Astrocyte of the spinal cord (primary cell): ENCODE data around the gene RIPPLY3.

Source experiments
- DNase-seq: peaks from one replicate; pipeline ENCODE4 v3.0.0; 2011; ENCODE audit warnings: low read depth, low spot score
- H3K4me3 ChIP-seq: 2 replicates; pipeline ENCODE4 v1.5.1; 2011; ENCODE audit warnings: low read depth, mild to moderate bottlenecking, low read length, moderate library complexity
- CTCF ChIP-seq: IDR thresholded peaks from 2 replicates; pipeline ENCODE4 v1.5.1; 2012; ENCODE audit warnings: low read depth, mild to moderate bottlenecking, low read length, inconsistent platforms
- in situ Hi-C: cut with HindIII; loops from 2 replicates; pipeline ENCODE4 v1.10.0; 2017; ENCODE audit warnings: low sequenced_read_pairs

The RIPPLY3 gene

DNA sequence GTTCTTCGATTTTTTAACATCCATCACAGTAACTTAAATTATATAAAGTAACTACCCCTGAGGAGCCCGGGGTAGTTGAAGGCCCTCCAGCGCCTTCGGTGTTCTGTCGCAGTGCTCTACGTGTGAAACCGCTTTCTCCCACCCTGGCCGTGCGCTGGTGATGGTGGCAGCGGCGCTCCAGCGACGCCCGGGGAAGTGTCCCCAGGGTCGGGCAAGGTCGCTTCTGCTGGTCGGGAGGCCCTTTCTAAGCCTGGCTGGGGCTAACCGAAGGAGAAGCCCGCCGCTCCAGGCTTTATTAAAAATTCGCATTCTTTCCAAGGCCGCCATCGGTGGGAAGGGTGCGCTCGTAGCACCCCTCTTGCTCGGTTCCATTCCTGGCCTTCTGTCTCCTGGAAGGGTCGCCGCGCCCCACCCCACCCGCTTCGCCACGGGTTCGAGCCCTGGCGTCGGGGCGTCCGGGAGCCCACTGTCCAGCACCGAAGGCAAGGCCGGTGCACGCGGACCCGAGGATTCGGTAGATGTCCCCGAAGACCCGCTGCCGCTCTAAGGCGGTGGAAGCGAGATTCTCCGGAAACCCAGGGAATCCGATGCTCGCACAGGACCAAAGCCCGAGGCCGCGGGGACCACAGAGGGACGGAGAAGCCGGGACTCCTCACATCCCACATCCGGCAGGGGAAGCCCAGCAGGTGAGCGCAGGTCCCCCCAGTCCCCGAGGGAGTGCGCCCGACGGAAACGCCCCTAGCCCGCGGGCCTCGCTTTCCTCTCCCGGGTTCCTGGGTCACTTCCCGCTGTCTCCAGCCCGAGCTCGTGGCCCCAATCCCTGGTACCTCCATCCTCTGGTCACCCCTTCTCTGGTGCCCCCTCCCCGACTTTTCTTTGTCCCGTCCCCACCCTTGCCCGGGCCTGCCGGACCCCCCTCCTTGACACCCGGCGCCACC lies 685 bp upstream of the RIPPLY3 start:
- in situ Hi-C loops = no loop called here
- H3K4me3 ChIP-seq = peak overlapping the region; percentile 31
- TF ChIP-seq CTCF = no peak
- no peak for DNase-seq

GRCh38 chr21:37008724-37009123 lies 2.2 kb downstream of the RIPPLY3 start:
- in situ Hi-C loops = no loop called here
- no peak for DNase-seq
- H3K4me3 ChIP-seq = no peak overlapping the region
- TF ChIP-seq CTCF = no peak

DNA sequence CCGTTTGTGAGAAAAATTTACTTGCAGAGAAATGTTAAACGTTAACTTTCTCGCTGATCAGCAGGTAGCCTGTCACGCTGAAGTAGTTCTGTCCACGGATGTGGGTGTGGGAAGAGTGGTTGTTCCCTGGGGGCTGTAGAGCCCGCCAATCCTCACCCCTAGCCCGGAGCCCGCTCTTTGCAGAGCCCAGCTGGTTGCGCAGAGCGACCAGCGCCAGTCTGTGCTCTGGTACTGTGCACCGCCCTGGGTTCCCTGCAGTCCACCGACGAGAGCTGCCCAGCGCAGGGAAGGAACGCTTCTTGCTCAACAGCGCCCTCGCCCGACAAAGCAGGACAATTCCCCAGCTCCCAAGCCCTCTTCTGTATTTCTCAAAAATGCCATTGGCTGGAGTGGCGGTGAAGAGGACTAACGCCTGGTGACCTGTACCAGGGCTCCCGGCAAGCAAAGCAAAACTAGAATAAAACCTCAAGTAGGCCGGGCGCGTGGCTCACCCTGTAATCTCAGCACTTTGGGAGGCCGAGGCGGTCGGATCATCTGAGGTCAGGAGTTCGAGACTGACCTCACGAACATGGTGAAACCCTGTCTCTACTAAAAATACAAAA lies 3.3 kb downstream of the RIPPLY3 start:
- peak overlapping the region; percentile 40 for H3K4me3 ChIP-seq
- DNase-seq = peak; percentile 83
- in situ Hi-C loops = no loop called here
- TF ChIP-seq CTCF = peak; percentile 89

- DNase-seq = no peak
- no peak overlapping the region for H3K4me3 ChIP-seq
- no peak for TF ChIP-seq CTCF
- in situ Hi-C loops = no loop called here
Measured at GRCh38 chr21:37017951-37018679, 11.6 kb downstream of the RIPPLY3 start.

DNA sequence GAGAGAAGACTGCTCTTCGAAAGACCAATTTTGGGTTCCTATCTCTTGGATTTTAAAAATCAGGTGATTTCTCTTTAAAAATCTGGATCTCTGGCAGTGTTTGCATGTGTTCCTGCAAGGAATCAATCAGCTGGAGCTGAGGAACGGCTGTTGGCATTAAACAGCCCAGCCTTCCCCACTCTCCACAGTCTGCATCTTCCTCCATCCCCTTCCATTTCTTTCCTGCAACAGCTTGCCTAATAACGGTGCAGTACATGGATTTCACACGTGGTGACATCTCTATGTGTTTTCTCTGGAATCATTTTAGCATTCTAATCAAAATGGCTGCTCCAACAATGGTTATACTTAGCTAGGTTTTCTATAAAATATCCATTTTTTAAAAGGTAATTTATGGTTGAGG lies 20.0 kb downstream of the RIPPLY3 start:
- no peak for DNase-seq
- H3K4me3 ChIP-seq = no peak overlapping the region
- in situ Hi-C loops = no loop called here
- TF ChIP-seq CTCF = no peak

DNA sequence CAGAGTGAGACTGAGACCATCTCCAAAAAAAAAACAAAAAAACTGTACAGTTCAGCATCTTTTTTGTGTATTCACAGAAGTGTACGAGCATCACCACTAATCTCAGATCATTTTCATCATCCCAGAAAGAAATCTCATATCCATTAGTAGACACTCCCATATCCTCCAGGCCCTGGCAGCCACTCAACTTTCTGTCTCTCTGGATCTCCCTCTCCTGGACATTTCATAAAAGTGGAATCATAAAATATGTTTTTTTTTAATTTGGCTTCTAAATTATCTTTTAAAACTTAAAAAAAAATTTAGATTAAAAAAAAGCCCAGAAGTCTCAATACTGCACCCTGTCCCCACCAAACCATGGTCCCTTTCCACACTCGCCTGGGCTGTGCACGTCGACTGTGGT lies 22.1 kb downstream of the RIPPLY3 start:
- DNase-seq = no peak

More for the DNA sequence above, 22.1 kb downstream of the RIPPLY3 start:
- TF ChIP-seq CTCF = no peak
- no peak overlapping the region for H3K4me3 ChIP-seq
- in situ Hi-C loops = no loop called here
